DMS114 treated with DMSO at 0.1 percent for 48 hours (cell line): ENCODE data around the gene DES.
"Not testable (repeated sequence)": the region's sequence is repeated elsewhere in the genome, so short reads cannot be mapped to it uniquely, and the experiment has no call there.

Source experiments
- DNase-seq: peaks from one replicate; lab custom pipeline; 2025; ENCODE audit not compliant: unreplicated experiment; lab: John Stamatoyannopoulos, UW

Gene DES

GRCh38 chr2:219399716-219400478 is 18.3 kb upstream of the DES start:
- DNase-seq = no peak

GRCh38 chr2:219400562-219400961 is 17.6 kb upstream of the DES start:
- DNase-seq = no peak

- DNase-seq = no peak
These were observed 16.6 kb upstream of the DES start for GRCh38 chr2:219401606-219402005.

- DNase-seq = peak; percentile 64
These were observed 15.3 kb upstream of the DES start for GRCh38 chr2:219402665-219403515.

GRCh38 chr2:219403861-219404260 is 14.3 kb upstream of the DES start:
- DNase-seq = no peak

- DNase-seq = no peak
These were observed 13.8 kb upstream of the DES start for GRCh38 chr2:219404291-219404910.

GRCh38 chr2:219404954-219405353 is 13.2 kb upstream of the DES start:
- DNase-seq = no peak

GRCh38 chr2:219405451-219405850 is 12.7 kb upstream of the DES start:
- DNase-seq = no peak

GRCh38 chr2:219405958-219406860 is 12.0 kb upstream of the DES start:
- DNase-seq = no peak

GRCh38 chr2:219406861-219407230 is 11.3 kb upstream of the DES start:
- no peak for DNase-seq

- DNase-seq = not testable (repeated sequence)
These were observed 10.8 kb upstream of the DES start for GRCh38 chr2:219407343-219407742.

GRCh38 chr2:219408204-219408603 is 10.0 kb upstream of the DES start:
- DNase-seq = no peak

- DNase-seq = no peak
These were observed 9.5 kb upstream of the DES start for GRCh38 chr2:219408631-219409030.

- DNase-seq = no peak
These were observed 8.6 kb upstream of the DES start for GRCh38 chr2:219409619-219410018.

- DNase-seq = no peak
These were observed 7.8 kb upstream of the DES start for GRCh38 chr2:219410390-219410789.

GRCh38 chr2:219414857-219415256 is 3.3 kb upstream of the DES start:
- no peak for DNase-seq

- no peak for DNase-seq
These were observed 2.5 kb upstream of the DES start for GRCh38 chr2:219415580-219416234.

- DNase-seq = no peak
These were observed 2.0 kb upstream of the DES start for GRCh38 chr2:219416235-219416602.

- DNase-seq = no peak
These were observed 1.2 kb upstream of the DES start for GRCh38 chr2:219416938-219417337.

- DNase-seq = no peak
These were observed 803 bp upstream of the DES start for GRCh38 chr2:219417374-219417773.

- no peak for DNase-seq
These were observed 791 bp downstream of the DES start for GRCh38 chr2:219419012-219419324.
